Gastroesophageal sphincter (tissue), 4 donors: ENCODE results near the gene ZSCAN23. TPM values are rescaled to one million over a fixed set of nuclear protein-coding genes. Genes with fewer than 3 reads are reported as not detected.
"Not testable (repeated sequence)": the region's sequence is repeated elsewhere in the genome, so short reads cannot be mapped to it uniquely, and the experiment has no call there.

Experiments used
- ATAC-seq: fragments of 150-250 bp; one replicate; pipeline ENCODE4 v1.9.1; 2016; ENCODE audit warnings: mild to moderate bottlenecking, moderate library complexity
- H3K27ac ChIP-seq, 4 donors: fragments of 200-600 bp; sonication (generic) in 3 of 4; 1 replicate in 3 of 4; 2 replicates in 1 of 4; pipeline ENCODE4 v1.5.1; 2016 to 2019
- H3K27me3 ChIP-seq: fragments of 200-600 bp; sonication (generic); one replicate; pipeline ENCODE4 v1.5.1; 2019
- H3K36me3 ChIP-seq, 2 donors: fragments of 200-600 bp; sonication (generic); one replicate each; pipeline ENCODE4 v1.5.1; 2019; ENCODE audit warnings: control low read depth in 1 of 2
- H3K4me1 ChIP-seq, 3 donors: fragments of 200-600 bp; sonication (generic); 1 replicate in 2 of 3; 2 replicates in 1 of 3; pipeline ENCODE4 v1.5.1; 2016 to 2019; ENCODE audit warnings: control low read depth in 2 of 3
- H3K4me3 ChIP-seq, 2 donors: fragments of 200-600 bp; sonication (generic); one replicate each; pipeline ENCODE4 v1.5.1; 2019; ENCODE audit warnings: mild to moderate bottlenecking in 1 of 2, moderate library complexity in 1 of 2
- H3K9me3 ChIP-seq, 3 donors: fragments of 200-600 bp; sonication (generic); one replicate each; pipeline ENCODE4 v1.5.1; 2017 to 2019; ENCODE audit warnings: control low read depth in 2 of 3
- EP300 ChIP-seq: sonication (generic); formaldehyde crosslinking; IDR thresholded peaks from one replicate; pipeline ENCODE4 v1.6.1; 2017; ENCODE audit warnings: antibody characterized with exemption, mild to moderate bottlenecking
- POLR2A ChIP-seq, 2 donors: fragments of 450-650 bp; IDR thresholded peaks; one replicate each; pipeline ENCODE4 v1.6.1; 2017; ENCODE audit warnings: antibody characterized with exemption in 2 of 2, mild to moderate bottlenecking in 2 of 2, moderate library complexity in 1 of 2
- POLR2AphosphoS5 ChIP-seq: sonication (generic); formaldehyde crosslinking; IDR thresholded peaks from one replicate; pipeline ENCODE4 v1.6.1; 2017; ENCODE audit warnings: antibody characterized with exemption
- WGBS, 2 donors: methylation state at CpG; one replicate each; pipeline ENCODE4 v1.1.5; 2018; ENCODE audit warnings: low coverage in 1 of 2; 5-methylcytosine and 5-hydroxymethylcytosine counted together
- total RNA-seq, 4 donors: library from RNA; depleted of rRNA; stranded (reverse); fragments of >200 nt; gene quantifications; one replicate each; pipeline ENCODE4 v1.1.0, GENCODE V29; 2016
- TF ChIP-seq, protein P1 (sequence below), 4 experiments: fragments of 200-600 bp in 2 of 4; fragments of 450-650 bp in 2 of 4; sonication (generic) in 1 of 4; IDR thresholded peaks; one replicate each; pipeline ENCODE4 v1.5.1; 2017 to 2019; ENCODE audit warnings: antibody characterized with exemption in 4 of 4, mild to moderate bottlenecking in 2 of 4, moderate library complexity in 2 of 4

Gene ZSCAN23
- total RNA-seq, 4 donors from 2014 or later = 2.6 to 8.1 (median 2.8) TPM

DNA sequence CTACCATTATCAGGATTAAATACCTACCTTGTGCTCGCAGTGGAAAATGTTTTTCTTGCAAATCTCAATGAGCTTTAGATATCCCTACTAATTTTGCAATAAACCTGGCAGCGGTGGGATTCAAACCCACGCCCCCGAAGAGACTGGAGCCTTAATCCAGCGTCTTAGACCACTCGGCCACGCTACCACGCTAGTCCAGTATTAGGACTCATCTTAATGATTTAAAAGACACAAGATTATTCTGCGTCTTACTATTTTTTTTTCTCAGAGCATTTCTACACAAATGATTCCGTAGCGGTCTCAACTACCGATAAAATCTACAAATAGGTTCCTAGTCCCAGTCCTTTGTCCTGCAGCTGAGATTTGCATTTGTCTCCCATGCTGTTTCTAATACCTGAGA, 35.2 kb upstream of the ZSCAN23 start:
- H3K27ac ChIP-seq = no peak overlapping the region
- peaks cover 0 to 4% (median 0%) of the 10 kb centered on the region in 3 donors for H3K9me3 ChIP-seq
- ATAC-seq = no peak
- TF ChIP-seq, protein P1, sequence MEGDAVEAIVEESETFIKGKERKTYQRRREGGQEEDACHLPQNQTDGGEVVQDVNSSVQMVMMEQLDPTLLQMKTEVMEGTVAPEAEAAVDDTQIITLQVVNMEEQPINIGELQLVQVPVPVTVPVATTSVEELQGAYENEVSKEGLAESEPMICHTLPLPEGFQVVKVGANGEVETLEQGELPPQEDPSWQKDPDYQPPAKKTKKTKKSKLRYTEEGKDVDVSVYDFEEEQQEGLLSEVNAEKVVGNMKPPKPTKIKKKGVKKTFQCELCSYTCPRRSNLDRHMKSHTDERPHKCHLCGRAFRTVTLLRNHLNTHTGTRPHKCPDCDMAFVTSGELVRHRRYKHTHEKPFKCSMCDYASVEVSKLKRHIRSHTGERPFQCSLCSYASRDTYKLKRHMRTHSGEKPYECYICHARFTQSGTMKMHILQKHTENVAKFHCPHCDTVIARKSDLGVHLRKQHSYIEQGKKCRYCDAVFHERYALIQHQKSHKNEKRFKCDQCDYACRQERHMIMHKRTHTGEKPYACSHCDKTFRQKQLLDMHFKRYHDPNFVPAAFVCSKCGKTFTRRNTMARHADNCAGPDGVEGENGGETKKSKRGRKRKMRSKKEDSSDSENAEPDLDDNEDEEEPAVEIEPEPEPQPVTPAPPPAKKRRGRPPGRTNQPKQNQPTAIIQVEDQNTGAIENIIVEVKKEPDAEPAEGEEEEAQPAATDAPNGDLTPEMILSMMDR (IDR thresholded peaks at IDR 0.05) = no peak
- no peak for TF ChIP-seq EP300
- TF ChIP-seq POLR2AphosphoS5 = no peak
- no peak for TF ChIP-seq POLR2A (IDR thresholded peaks at IDR 0.05)
- no peaks in the 10 kb centered on the region for H3K4me1 ChIP-seq
- H3K36me3 ChIP-seq = no peaks in the 10 kb centered on the region
- H3K4me3 ChIP-seq = no peak overlapping the region
- 42 to 51% methylated on average over 8 to 11 of the region's 12 CpGs for WGBS, 2 donors
- peaks cover 83% of the 10 kb centered on the region for H3K27me3 ChIP-seq

DNA sequence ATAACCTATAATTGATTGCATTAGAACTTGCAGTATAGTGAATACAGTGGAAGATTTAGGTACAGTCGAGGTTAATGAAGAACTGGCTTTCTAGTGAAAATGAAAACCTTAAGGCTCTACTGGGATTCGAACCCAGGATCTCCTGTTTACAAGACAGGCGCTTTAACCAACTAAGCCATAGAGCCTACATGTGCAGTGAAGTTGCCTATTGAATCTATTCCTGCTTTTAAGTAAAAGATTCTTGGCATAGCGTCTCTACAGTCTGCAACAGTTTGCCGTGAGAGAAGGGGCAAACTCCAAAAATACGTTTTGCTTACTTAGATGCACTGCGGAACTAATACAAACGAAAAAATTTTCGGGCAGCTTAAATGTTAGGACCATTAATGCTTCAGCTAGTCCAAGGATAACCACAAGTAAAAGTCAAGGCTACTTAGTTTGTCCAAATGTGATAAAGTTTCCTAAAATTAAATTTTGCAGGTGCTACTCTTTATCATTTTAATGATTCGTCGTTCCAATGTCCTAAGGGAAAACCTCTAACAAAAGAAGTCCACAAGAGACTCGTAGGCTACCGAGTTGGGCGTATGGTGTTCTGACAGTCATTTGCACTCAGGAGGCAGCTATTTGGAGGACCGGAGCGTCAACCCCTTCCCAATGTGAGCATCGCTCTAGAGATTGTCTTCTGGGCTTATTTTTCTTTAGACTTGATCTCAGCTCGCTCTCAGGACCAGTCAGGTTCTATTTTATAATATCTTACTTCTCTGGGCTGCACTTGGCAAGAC, 31.3 kb upstream of the ZSCAN23 start:
- TF ChIP-seq EP300 = no peak
- no peak for TF ChIP-seq POLR2AphosphoS5
- TF ChIP-seq, protein P1 (IDR thresholded peaks at IDR 0.05) = no peak
- no peak for TF ChIP-seq POLR2A (IDR thresholded peaks at IDR 0.05)
- Histone ChIP-seq H3K4me3 (no peak overlapping the region), H3K27me3 (peaks cover 68% of the 10 kb centered on the region), H3K27ac (no peak overlapping the region), H3K4me1 (no peaks in the 10 kb centered on the region), H3K36me3 (no peaks in the 10 kb centered on the region), H3K9me3 (peaks cover 0 to 4% (median 0%) of the 10 kb centered on the region in 3 donors)
- 1 to 5% methylated on average over 15 to 18 of the region's 18 CpGs for WGBS, 2 donors
- no peak for ATAC-seq

DNA sequence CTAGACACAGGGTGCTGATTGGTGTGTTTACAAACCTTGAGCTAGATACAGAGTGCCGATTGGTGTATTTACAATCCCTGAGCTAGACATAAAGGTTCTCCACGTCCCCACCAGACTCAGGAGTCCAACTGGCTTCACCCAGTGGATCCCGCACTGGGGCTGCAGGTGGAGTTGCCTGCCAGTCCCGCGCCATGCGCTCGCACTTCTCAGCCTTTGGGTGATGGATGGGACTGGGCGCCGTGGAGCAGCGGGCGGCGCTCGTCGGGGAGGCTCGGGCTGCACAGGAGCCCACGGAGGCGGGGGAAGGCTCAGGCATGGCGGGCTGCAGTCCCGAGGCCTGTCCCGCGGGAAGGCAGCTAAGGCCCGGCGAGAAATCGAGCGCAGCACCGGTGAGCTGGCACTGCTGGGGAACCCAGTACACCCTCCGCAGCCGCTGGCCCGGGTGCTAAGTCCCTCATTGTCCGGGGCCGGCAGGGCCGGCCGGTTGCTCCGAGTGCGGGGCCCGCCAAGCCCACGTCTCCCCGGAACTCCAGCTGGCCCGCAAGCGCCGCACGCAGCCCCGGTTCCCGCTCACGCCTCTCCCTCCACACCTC, 26.0 kb upstream of the ZSCAN23 start:
- ATAC-seq, H3K27ac ChIP-seq, H3K9me3 ChIP-seq, H3K36me3 ChIP-seq, H3K4me3 ChIP-seq, H3K4me1 ChIP-seq: not testable (repeated sequence)
- peaks cover 65% of the 10 kb centered on the region for H3K27me3 ChIP-seq
- WGBS, 2 donors = no CpG with 5 or more reads among the region's 45 CpGs

DNA sequence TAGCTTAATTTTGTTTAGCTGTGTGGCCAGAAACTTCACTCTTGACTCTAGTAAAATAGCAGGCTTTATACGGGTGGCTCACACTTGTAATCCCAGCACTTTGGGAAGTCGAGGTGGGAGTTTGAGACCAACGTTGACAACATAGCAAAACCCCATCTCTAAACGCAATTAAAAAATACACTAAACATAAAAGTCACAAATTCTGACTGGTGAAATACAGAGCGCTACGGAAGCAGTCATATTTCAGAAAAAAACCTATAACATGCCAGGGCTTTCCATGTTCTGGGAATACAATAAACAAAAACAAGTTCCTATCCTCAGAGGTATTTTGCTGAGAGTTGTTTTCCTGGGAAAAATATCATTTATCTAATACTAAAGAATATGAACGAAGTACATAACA, 24.8 kb upstream of the ZSCAN23 start:
- Histone ChIP-seq H3K27me3 (peaks cover 65% of the 10 kb centered on the region), H3K36me3 (no peaks in the 10 kb centered on the region), H3K9me3 (peaks cover 0 to 7% (median 0%) of the 10 kb centered on the region in 3 donors), H3K4me3 (no peak overlapping the region), H3K4me1 (no peaks in the 10 kb centered on the region), H3K27ac (no peak overlapping the region)
- TF ChIP-seq POLR2A (IDR thresholded peaks at IDR 0.05) (no peak), EP300 (no peak), POLR2AphosphoS5 (no peak)
- TF ChIP-seq, protein P1 (IDR thresholded peaks at IDR 0.05) = no peak
- WGBS, 2 donors = 76 to 79% methylated on average over 7 of the region's 7 CpGs
- ATAC-seq = no peak

DNA sequence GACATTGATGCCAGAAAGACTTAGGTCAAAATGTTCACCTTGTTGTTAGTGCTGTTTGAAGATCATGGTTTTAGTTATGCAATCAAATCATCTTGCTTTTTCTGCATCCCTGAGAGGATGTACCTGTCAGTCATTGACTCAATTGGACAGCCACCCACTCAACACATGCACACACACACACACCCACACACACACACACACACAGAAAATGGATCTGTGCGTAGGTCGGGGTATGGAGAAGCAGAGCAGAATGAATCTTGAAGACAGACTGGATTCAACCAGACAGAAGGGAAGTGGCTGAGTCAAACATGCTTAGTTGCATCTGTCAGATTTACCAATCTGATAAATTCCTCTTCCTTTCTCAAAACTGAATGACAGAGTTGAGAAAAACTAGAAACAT, 19.1 kb upstream of the ZSCAN23 start:
- 37 to 44% methylated on average over 2 of the region's 2 CpGs for WGBS, 2 donors
- no peak for ATAC-seq
- no peak overlapping the region for H3K4me3 ChIP-seq
- peaks cover 67% of the 10 kb centered on the region for H3K27me3 ChIP-seq
- no peak overlapping the region for H3K27ac ChIP-seq
- no peaks in the 10 kb centered on the region for H3K9me3 ChIP-seq
- H3K4me1 ChIP-seq = no peaks in the 10 kb centered on the region
- no peak for TF ChIP-seq EP300
- no peaks in the 10 kb centered on the region for H3K36me3 ChIP-seq

DNA sequence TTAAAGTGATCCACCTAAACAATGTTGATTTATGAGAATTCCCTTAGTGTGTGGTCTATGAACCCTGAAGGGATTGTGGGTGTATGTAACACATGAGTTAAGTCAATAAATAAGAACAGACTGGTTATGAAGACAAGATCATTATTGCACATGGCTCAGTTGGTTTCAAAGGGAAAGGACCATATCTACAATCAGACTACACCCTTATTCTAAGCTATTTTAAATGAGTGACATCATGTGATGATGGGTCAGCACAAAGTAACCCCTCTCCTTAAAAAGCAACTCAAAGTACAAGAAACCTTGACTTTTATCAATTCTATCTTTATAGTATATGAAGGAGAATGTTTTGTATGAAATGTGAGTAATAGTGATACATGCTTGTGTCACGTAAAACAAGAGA, 15.3 kb upstream of the ZSCAN23 start:
- Histone ChIP-seq H3K27ac (no peak overlapping the region), H3K4me3 (no peak overlapping the region), H3K27me3 (peaks cover 70% of the 10 kb centered on the region), H3K36me3 (no peaks in the 10 kb centered on the region), H3K4me1 (no peaks in the 10 kb centered on the region), H3K9me3 (no peaks in the 10 kb centered on the region)
- no peak for TF ChIP-seq POLR2AphosphoS5
- no peak for TF ChIP-seq EP300
- TF ChIP-seq, protein P1 (IDR thresholded peaks at IDR 0.05) = no peak
- no peak for TF ChIP-seq POLR2A (IDR thresholded peaks at IDR 0.05)
- WGBS, 2 donors = 38 to 61% methylated on average over 1 of the region's 1 CpG
- ATAC-seq = no peak
